ENCODE data around the gene BDH2.

BDH2 gene

DNA sequence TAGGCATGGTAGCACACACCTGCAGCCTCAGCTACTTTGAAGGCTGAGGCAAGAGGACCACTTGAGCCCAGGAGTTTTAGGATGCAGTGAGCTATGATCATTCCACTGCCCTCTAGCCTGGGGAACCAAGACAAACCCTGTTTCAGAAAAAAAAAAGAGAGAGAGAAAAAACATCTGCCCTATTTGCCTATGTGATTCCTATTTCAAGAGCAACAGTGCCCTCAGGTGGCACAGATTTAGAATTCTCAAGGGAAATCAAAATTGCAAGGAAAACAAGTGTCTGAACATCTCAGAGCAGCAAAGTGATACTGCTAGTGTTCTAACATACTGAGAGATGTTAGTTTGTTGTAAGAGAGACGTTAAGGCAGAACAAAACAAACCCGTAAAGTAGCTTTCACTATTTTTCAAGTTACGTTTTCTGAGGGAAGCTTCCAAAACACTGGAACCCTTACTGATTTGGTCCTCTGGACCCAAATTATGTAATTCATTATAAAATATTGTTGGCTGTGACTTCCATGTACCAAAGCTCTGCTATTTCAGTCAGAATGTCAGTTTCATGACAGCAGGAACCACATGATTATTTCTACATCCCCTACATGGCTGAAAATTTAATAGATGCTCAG, 7.9 kb downstream of the BDH2 start (continued):
- TF ChIP-seq, protein P1, sequence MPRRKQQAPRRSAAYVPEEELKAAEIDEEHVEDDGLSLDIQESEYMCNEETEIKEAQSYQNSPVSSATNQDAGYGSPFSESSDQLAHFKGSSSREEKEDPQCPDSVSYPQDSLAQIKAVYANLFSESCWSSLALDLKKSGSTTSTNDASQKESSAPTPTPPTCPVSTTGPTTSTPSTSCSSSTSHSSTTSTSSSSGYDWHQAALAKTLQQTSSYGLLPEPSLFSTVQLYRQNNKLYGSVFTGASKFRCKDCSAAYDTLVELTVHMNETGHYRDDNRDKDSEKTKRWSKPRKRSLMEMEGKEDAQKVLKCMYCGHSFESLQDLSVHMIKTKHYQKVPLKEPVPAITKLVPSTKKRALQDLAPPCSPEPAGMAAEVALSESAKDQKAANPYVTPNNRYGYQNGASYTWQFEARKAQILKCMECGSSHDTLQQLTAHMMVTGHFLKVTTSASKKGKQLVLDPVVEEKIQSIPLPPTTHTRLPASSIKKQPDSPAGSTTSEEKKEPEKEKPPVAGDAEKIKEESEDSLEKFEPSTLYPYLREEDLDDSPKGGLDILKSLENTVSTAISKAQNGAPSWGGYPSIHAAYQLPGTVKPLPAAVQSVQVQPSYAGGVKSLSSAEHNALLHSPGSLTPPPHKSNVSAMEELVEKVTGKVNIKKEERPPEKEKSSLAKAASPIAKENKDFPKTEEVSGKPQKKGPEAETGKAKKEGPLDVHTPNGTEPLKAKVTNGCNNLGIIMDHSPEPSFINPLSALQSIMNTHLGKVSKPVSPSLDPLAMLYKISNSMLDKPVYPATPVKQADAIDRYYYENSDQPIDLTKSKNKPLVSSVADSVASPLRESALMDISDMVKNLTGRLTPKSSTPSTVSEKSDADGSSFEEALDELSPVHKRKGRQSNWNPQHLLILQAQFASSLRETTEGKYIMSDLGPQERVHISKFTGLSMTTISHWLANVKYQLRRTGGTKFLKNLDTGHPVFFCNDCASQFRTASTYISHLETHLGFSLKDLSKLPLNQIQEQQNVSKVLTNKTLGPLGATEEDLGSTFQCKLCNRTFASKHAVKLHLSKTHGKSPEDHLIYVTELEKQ (tag by site-specific recombination; IDR thresholded peaks at IDR 0.05; ENCODE audit: borderline replicate concordance), result no peak
- no peak for TF ChIP-seq SP7 (tag by site-specific recombination; IDR thresholded peaks at IDR 0.05)
- no peak for TF ChIP-seq ZNF121 (tag by site-specific recombination; IDR thresholded peaks at IDR 0.05)
- no peak for TF ChIP-seq ZNF157 (tag by site-specific recombination; IDR thresholded peaks at IDR 0.05)
- TF ChIP-seq ZNF214 (tag by site-specific recombination; IDR thresholded peaks at IDR 0.05; ENCODE audit: borderline replicate concordance), result no peak
- TF ChIP-seq, protein P2, sequence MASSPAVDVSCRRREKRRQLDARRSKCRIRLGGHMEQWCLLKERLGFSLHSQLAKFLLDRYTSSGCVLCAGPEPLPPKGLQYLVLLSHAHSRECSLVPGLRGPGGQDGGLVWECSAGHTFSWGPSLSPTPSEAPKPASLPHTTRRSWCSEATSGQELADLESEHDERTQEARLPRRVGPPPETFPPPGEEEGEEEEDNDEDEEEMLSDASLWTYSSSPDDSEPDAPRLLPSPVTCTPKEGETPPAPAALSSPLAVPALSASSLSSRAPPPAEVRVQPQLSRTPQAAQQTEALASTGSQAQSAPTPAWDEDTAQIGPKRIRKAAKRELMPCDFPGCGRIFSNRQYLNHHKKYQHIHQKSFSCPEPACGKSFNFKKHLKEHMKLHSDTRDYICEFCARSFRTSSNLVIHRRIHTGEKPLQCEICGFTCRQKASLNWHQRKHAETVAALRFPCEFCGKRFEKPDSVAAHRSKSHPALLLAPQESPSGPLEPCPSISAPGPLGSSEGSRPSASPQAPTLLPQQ (tag by site-specific recombination; IDR thresholded peaks at IDR 0.05), result no peak
- TF ChIP-seq ZNF654 (tag by site-specific recombination; IDR thresholded peaks at IDR 0.05; ENCODE audit: low read depth), result peak; percentile 88
- no peak for TF ChIP-seq ZFP41 (tag by site-specific recombination; IDR thresholded peaks at IDR 0.05; ENCODE audit: borderline replicate concordance)

DNA sequence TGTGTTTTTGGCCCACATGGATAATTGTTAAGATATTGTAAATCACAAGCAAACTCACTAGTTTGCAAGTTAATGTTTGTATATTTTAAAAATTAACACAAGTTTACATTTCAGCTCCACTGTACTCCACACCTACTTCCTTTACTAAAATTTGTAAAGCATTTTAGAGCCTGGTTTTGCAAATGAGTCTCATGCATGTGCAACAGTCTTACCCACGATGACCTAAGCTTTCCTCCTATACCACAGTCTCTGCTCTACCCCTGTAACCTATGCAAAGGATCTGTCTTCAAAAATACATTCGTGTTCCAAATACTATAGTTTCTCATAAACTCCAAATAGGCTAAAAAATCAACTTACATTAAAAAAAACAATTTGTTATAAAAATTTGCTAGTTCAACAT, 10.2 kb downstream of the BDH2 start:
- ChIA-PET POLR2A (no interaction called here), CTCF (interaction anchor here (0.5 to 4.4 kb wide), 3 partner anchors 10 to 1406 kb away, joined by 3 to 21 read pairs (median 3); no protein-coding TSS in a partner anchor)

DNA sequence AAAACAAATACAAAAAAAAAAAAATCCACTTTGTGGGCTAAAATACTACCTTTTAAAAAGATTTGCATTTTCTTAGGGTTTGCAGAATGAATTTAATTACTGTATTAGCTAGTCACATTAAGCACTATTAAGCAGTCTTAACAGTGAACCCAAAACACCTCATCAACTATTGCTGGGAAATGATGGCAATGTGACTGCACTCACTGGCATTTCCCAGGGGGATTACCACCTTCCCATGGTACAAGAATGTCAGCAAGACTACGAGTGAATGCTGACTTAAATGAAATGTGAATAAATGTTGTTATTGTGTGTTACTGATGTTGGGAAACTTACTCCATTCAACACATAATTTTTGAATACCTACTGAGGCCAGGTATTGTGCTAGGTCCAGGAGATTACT, 13.1 kb downstream of the BDH2 start:
- Histone ChIP-seq H3K36me3 (ENCODE audit: control insufficient read depth in 2 of 2, insufficient read depth in 1 of 2, low read length in 2 of 2) (peaks cover 0 to 58% of the 10 kb centered on the region in 2 experiments; a peak in 1 of 3 replicates), H3K4me1 (ENCODE audit: control insufficient read depth, insufficient read depth, low read length) (no peaks in the 10 kb centered on the region), H3K4me3 (ENCODE audit: low read depth, low read length) (no peak overlapping the region), H3K27ac (ENCODE audit: extremely low read depth, low read depth, low read length) (no peak overlapping the region), H3K9me3 (ENCODE audit: control insufficient read depth, insufficient read depth, low read depth, low read length) (no peaks in the 10 kb centered on the region)
- ChIA-PET POLR2A (interaction anchor here (0.7 kb wide), 1 partner anchor 259 kb away, joined by 3 read pairs; the partner anchor contains the start of gene UBE2D3), CTCF (no interaction called here)
- TF ChIP-seq IKZF3 (tag by site-specific recombination; IDR thresholded peaks at IDR 0.05) (no peak), ZBTB1 (tag by site-specific recombination; IDR thresholded peaks at IDR 0.05) (no peak), MYNN (tag by site-specific recombination; IDR thresholded peaks at IDR 0.05; ENCODE audit: borderline replicate concordance) (no peak), ZNF571 (tag by site-specific recombination; IDR thresholded peaks at IDR 0.05) (no peak)

More for the DNA sequence above, 10.2 kb downstream of the BDH2 start:
- no peak overlapping the region for H3K4me3 ChIP-seq (ENCODE audit: low read depth, low read length)
- H3K36me3 ChIP-seq (ENCODE audit: control insufficient read depth in 2 of 2, insufficient read depth in 1 of 2, low read length in 2 of 2), result peaks cover 0 to 58% of the 10 kb centered on the region in 2 experiments; a peak in 1 of 3 replicates
- no peak for TF ChIP-seq ZNF701 (tag by site-specific recombination; IDR thresholded peaks at IDR 0.05)
- TF ChIP-seq ZFHX2 (tag by site-specific recombination; conservative IDR thresholded peaks at IDR 0.05), result no peak
- no peak for TF ChIP-seq YY2 (tag by site-specific recombination; IDR thresholded peaks at IDR 0.05)
- TF ChIP-seq, protein P3, sequence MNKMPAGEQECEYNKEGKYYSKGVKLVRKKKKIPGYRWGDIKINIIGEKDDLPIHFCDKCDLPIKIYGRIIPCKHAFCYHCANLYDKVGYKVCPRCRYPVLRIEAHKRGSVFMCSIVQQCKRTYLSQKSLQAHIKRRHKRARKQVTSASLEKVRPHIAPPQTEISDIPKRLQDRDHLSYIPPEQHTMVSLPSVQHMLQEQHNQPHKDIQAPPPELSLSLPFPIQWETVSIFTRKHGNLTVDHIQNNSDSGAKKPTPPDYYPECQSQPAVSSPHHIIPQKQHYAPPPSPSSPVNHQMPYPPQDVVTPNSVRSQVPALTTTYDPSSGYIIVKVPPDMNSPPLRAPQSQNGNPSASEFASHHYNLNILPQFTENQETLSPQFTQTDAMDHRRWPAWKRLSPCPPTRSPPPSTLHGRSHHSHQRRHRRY (tag by site-specific recombination; IDR thresholded peaks at IDR 0.05), result no peak
- TF ChIP-seq GLI2 (tag by site-specific recombination; IDR thresholded peaks at IDR 0.05; ENCODE audit: borderline replicate concordance, low read depth), result no peak
- no peaks in the 10 kb centered on the region for H3K4me1 ChIP-seq (ENCODE audit: control insufficient read depth, insufficient read depth, low read length)
- H3K27ac ChIP-seq (ENCODE audit: extremely low read depth, low read depth, low read length), result no peak overlapping the region
- no peaks in the 10 kb centered on the region for H3K9me3 ChIP-seq (ENCODE audit: control insufficient read depth, insufficient read depth, low read depth, low read length)
